B cell (primary cell): Measurements from ENCODE around the gene ZIC5. TPM values are rescaled to one million over a fixed set of nuclear protein-coding genes. Genes with fewer than 3 reads are reported as not detected.

Source experiments
- ATAC-seq: fragments of 200-7000 bp; cut with Tn5 transposase; one replicate; pipeline ENCODE4 v1.10.0; 2021; ENCODE audit warnings: low read depth, mild to moderate bottlenecking, moderate number of reproducible peaks, moderate library complexity
- CTCF ChIA-PET: fragments of 350-600 bp; sonication (Branson Sonifier 250); formaldehyde crosslinking; loops from one replicate; lab custom pipeline; 2021; ENCODE audit warnings: antibody characterized with exemption, inconsistent platforms; lab: Charles Lee
- POLR2A ChIA-PET: fragments of 350-600 bp; sonication (Branson Sonifier 250); formaldehyde crosslinking; loops from one replicate; lab custom pipeline; 2021; ENCODE audit warnings: antibody characterized with exemption; lab: Charles Lee
- DNase-seq: peaks from one replicate; pipeline ENCODE4 v3.0.0; 2013
- H2AFZ ChIP-seq: 2 replicates; pipeline ENCODE4 v1.6.1; 2012; ENCODE audit warnings: mild to moderate bottlenecking, low read depth, low read length; ENCODE audit not compliant: insufficient read depth, poor library complexity, severe bottlenecking
- H3K27ac ChIP-seq, 2 donors: 1 replicate in 1 of 2; 2 replicates in 1 of 2; pipeline ENCODE4 v1.5.1; 2012 to 2013; ENCODE audit warnings: low read length in 2 of 2, mild to moderate bottlenecking in 2 of 2, moderate library complexity in 1 of 2
- H3K27me3 ChIP-seq, 4 experiments: fragments of 200-600 bp in 1 of 4; sonication (generic) in 1 of 4; replicated peaks in 1 of 4; 1 replicate in 2 of 4; 2 replicates in 2 of 4; pipeline versions ENCODE4 v1.6.1 to v1.7.0; 2013 to 2016; ENCODE audit warnings: low read length in 3 of 4, mild to moderate bottlenecking in 2 of 4, mixed read lengths in 1 of 4, moderate library complexity in 1 of 4; ENCODE audit not compliant: insufficient read depth in 4 of 4, control insufficient read depth in 3 of 4; ENCODE audit errors: control extremely low read depth in 1 of 4
- H3K36me3 ChIP-seq, 2 experiments: replicated peaks in 1 of 2; 1 replicate in 1 of 2; 2 replicates in 1 of 2; pipeline versions ENCODE4 v1.6.1 to v1.7.1; 2013; ENCODE audit warnings: low read length in 1 of 2; ENCODE audit not compliant: insufficient read depth in 2 of 2, control insufficient read depth in 1 of 2; ENCODE audit errors: control extremely low read depth in 1 of 2, extremely low read depth in 1 of 2
- H3K4me1 ChIP-seq, 2 donors: fragments of 200-600 bp in 1 of 2; sonication (generic) in 1 of 2; 1 replicate in 1 of 2; 2 replicates in 1 of 2; pipeline versions ENCODE4 v1.5.1 to v1.6.1; 2013 to 2017; ENCODE audit warnings: low read length in 2 of 2; ENCODE audit not compliant: control insufficient read depth in 2 of 2, insufficient read depth in 2 of 2
- H3K4me2 ChIP-seq: replicated peaks from 2 replicates; pipeline ENCODE3; 2012; ENCODE audit warnings: mild to moderate bottlenecking, low read depth, low read length; ENCODE audit not compliant: poor library complexity, severe bottlenecking
- H3K4me3 ChIP-seq, 5 experiments: fragments of 200-600 bp in 1 of 5; sonication (generic) in 1 of 5; 1 replicate in 3 of 5; 2 replicates in 2 of 5; pipeline versions ENCODE4 v1.5.1 to v1.7.0; 2011 to 2016; ENCODE audit warnings: low read length in 4 of 5, mild to moderate bottlenecking in 4 of 5, low read depth in 2 of 5, control low read depth in 1 of 5, moderate library complexity in 1 of 5; ENCODE audit not compliant: insufficient read depth in 1 of 5; ENCODE audit errors: control extremely low read depth in 1 of 5, extremely low read depth in 1 of 5
- H3K79me2 ChIP-seq: fragments of 200-600 bp; sonication (generic); one replicate; pipeline ENCODE4 v1.6.0; 2016; ENCODE audit warnings: low read length; ENCODE audit not compliant: control insufficient read depth, insufficient read depth
- H3K9ac ChIP-seq: fragments of 200-600 bp; sonication (generic); 2 replicates; pipeline ENCODE4 v1.6.1; 2017; ENCODE audit warnings: mild to moderate bottlenecking, low read length, moderate library complexity
- H3K9me3 ChIP-seq, 3 donors: one replicate each; pipeline versions ENCODE4 v1.6.1 to v1.7.1; 2013; ENCODE audit warnings: low read length in 2 of 3; ENCODE audit not compliant: control insufficient read depth in 2 of 3, insufficient read depth in 1 of 3; ENCODE audit errors: control extremely low read depth in 1 of 3
- H4K20me1 ChIP-seq: 2 replicates; pipeline ENCODE4 v1.6.0; 2012; ENCODE audit warnings: mild to moderate bottlenecking, low read length; ENCODE audit not compliant: insufficient read depth, control insufficient read depth, poor library complexity, severe bottlenecking
- H3K27ac Mint-ChIP-seq: one replicate; pipeline ENCODE4 v1.8.0; 2021; ENCODE audit warnings: mixed read lengths
- H3K27me3 Mint-ChIP-seq: one replicate; pipeline ENCODE4 v1.8.0; 2021; ENCODE audit warnings: mixed read lengths
- H3K4me1 Mint-ChIP-seq: one replicate; pipeline ENCODE4 v1.8.0; 2021; ENCODE audit warnings: mixed read lengths
- H3K4me3 Mint-ChIP-seq: one replicate; pipeline ENCODE4 v1.8.0; 2021; ENCODE audit warnings: mixed read lengths
- H3K9me3 Mint-ChIP-seq: one replicate; pipeline ENCODE4 v1.8.0; 2022; ENCODE audit warnings: mixed read lengths; ENCODE audit not compliant: insufficient read depth
- CTCF ChIP-seq: fragments of 200-600 bp; IDR thresholded peaks from one replicate; pipeline ENCODE4 v1.8.0; 2022; ENCODE audit warnings: antibody characterized with exemption, mild to moderate bottlenecking
- EZH2 ChIP-seq: IDR thresholded peaks from 2 replicates; pipeline ENCODE4 v1.6.1; 2012; ENCODE audit warnings: borderline replicate concordance, low read depth, mild to moderate bottlenecking, moderate library complexity, low read length; ENCODE audit not compliant: insufficient read depth, poor library complexity, severe bottlenecking
- WGBS: methylation state at CpG from one replicate; pipeline ENCODE4 v1.1.5; 2013; ENCODE audit warnings: missing lambda C conversion rate; ENCODE audit not compliant: insufficient coverage; 5-methylcytosine and 5-hydroxymethylcytosine counted together
- intact Hi-C: fragments of 100-400 bp; cut with micrococcal nuclease; formaldehyde crosslinking; loops from one replicate; pipeline ENCODE4 v1.10.0; 2022
- polyA plus RNA-seq: library from polyadenylated mRNA; depleted of rRNA; stranded (reverse); fragments of >200 nt; gene quantifications from 2 replicates; pipeline ENCODE4 v1.2.3, GENCODE V29; 2012
- total RNA-seq, 2 donors: library from RNA; stranded (reverse); fragments of 120-200 nt in 1 of 2; gene quantifications; 1 replicate in 1 of 2; 2 replicates in 1 of 2; pipeline versions ENCODE4 v1.2.3 to v1.2.4, GENCODE V29; 2013 to 2022

The ZIC5 gene
- total and polyA plus RNA-seq, 2 donors (not counting 1 experiment from before 2014, with no cell fraction given), result not detected

GRCh38 chr13:99938635-99939034 lies 32.9 kb downstream of the ZIC5 start:
- 86% methylated on average over 5 of the region's 7 CpGs for WGBS
- Mint-ChIP-seq H3K4me3 (no peak overlapping the region), H3K9me3 (no peaks in the 10 kb centered on the region), H3K27ac (no peak overlapping the region), H3K27me3 (peaks cover 24% of the 10 kb centered on the region), H3K4me1 (no peaks in the 10 kb centered on the region)
- Histone ChIP-seq H4K20me1 (no peaks in the 10 kb centered on the region), H3K27ac (no peak overlapping the region), H3K36me3 (no peaks in the 10 kb centered on the region), H2AFZ (no peak overlapping the region), H3K4me2 (no peak overlapping the region), H3K4me1 (no peaks in the 10 kb centered on the region), H3K79me2 (no peaks in the 10 kb centered on the region), H3K9ac (no peak overlapping the region), H3K4me3 (no peak overlapping the region), H3K9me3 (peaks cover 0 to 6% (median 0%) of the 10 kb centered on the region in 3 donors), H3K27me3 (peaks cover 0 to 15% (median 3%) of the 10 kb centered on the region in 4 experiments)
- ATAC-seq (no peak), DNase-seq (no peak)
- ChIA-PET POLR2A (no interaction called here), CTCF (no interaction called here)
- TF ChIP-seq CTCF (no peak), EZH2 (no peak)
- intact Hi-C loops, result no loop called here

GRCh38 chr13:99935772-99936171 lies 35.8 kb downstream of the ZIC5 start:
- intact Hi-C loops, result no loop called here
- Histone ChIP-seq H3K4me1 (no peaks in the 10 kb centered on the region), H3K4me2 (no peak overlapping the region), H3K9ac (no peak overlapping the region), H3K27me3 (peaks cover 0 to 16% (median 2%) of the 10 kb centered on the region in 4 experiments), H4K20me1 (no peaks in the 10 kb centered on the region), H3K79me2 (no peaks in the 10 kb centered on the region), H3K27ac (no peak overlapping the region), H3K9me3 (peaks cover 0 to 9% (median 0%) of the 10 kb centered on the region in 3 donors), H3K4me3 (no peak overlapping the region), H3K36me3 (no peaks in the 10 kb centered on the region), H2AFZ (no peak overlapping the region)
- Mint-ChIP-seq H3K4me1 (no peaks in the 10 kb centered on the region), H3K9me3 (no peaks in the 10 kb centered on the region), H3K27ac (no peak overlapping the region), H3K27me3 (peaks cover 21% of the 10 kb centered on the region), H3K4me3 (no peak overlapping the region)
- no peak for TF ChIP-seq CTCF
- no peak for TF ChIP-seq EZH2
- DNase-seq, result no peak
- no peak for ATAC-seq
- ChIA-PET POLR2A (no interaction called here), CTCF (no interaction called here)
- 94% methylated on average over 2 of the region's 2 CpGs for WGBS
